HG03378 (cell line): ENCODE measurements around the gene SNX30.

ENCODE experiments used
- ATAC-seq: cut with Tn5 transposase; IDR thresholded peaks from one replicate; pipeline ENCODE4 v1.9.1; 2021; ENCODE audit warnings: mild to moderate bottlenecking, moderate library complexity; ENCODE audit not compliant: unreplicated experiment

SNX30 gene

DNA sequence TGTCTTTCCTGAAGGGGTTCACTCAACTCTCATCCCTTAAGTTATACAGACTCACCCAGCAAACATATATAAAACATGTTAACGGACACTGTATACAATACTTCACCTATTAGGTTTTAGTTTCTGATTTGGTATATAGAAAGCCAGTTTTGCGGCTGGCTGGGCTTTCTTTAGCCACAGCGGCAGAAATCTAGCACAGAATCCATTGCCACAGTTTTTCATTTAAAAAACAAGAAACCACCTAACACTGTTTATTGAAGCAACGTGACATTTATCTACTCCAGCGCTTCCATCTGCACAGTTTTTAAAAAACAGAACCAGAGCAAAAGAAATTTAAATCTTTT, 67.3 kb downstream of the SNX30 start:
- peak; percentile 85 for ATAC-seq

DNA sequence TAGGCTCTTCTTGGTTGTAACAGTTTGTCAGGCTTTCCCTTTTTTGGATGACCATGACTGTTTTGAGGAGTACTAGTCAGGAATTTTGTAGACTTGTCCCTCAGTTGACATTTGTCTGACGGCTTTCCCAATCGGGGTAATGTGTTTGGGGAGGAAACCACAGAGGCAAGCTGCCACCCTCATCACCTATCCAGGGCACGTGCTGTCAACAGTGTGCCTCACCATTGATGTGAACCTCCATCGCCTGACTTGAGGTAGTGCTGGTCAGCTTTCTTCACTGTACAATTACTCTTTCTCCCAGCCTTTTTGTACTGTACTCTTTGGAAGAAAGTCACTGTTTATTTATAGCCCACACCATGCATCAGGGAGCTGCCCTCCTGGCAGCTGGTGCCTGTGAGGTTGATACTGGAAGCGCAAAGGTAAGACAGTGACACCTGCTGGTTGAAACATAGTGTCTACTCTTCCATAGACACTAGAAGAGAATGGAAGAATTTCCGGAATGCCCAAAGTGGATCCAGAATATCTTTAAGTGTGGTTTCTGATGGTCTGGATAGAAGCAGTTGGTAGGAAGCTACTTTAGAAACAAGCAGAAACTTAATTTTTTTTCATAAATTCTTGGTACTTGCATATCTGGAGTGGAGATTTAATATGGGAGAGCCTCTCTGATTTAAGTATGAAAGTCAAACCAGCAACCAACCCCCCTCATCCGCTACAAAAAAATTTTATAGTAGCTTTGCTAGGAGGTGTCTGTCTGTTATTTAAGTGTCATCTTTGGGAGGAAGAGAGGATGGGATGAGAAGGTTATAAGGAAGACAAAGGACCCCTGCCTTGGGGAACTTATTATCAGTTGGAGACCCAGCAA, 69.3 kb downstream of the SNX30 start:
- ATAC-seq, result peak; percentile 62

DNA sequence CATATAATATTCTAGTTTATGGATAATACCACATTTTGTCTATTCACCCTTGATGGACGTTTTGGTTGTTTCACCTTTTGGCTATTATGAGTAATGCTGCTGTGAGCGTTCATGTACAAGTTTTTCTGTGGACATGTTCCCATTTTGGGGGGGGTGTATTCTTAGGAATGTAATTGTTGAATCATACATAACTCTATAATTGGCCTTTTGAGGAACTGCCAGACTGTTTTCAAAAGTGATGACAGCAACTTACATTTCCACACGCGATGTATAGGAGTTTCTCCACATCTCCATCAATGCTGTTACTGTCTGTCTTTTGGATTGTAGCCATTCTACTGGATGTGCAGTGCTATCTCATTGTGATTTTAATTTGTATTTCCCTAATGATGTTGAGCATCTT, 70.3 kb downstream of the SNX30 start:
- ATAC-seq, result no peak

DNA sequence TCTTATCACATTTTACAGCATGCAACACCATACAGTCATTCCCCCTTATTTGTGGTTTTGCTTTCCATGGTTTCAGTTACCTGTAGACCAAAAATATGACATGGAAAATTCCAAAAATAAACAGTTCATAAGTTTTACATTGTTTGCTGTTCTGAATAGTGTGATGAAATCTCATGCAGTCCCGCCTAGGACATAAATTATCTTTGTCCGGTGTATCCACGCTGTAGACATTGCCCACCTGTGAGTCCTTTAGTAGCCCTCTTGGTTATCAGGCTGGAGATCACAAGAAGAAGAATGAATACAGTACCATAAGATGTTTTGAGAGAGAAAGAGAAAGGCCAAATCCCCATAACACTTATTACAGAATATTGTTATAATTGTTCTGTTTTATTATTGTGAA, 72.1 kb downstream of the SNX30 start:
- ATAC-seq, result no peak

DNA sequence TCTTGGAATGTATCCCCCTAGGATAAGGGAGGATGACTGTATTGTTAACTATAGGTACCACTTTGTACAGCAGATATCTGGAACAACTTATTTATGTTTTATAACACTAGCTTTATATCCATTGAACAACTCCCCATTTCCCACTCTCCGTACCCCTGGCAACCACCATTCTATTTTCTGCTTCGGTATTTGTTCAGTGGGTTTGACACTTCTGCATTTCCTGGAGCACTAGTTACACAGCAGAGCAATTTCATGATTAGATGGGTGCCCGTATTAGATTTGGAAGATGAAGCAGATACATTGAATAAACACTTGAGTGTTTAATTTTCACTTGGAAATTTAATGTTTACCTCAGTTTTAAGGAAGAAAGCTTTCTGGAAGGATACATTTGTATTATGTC, 72.7 kb downstream of the SNX30 start:
- no peak for ATAC-seq

DNA sequence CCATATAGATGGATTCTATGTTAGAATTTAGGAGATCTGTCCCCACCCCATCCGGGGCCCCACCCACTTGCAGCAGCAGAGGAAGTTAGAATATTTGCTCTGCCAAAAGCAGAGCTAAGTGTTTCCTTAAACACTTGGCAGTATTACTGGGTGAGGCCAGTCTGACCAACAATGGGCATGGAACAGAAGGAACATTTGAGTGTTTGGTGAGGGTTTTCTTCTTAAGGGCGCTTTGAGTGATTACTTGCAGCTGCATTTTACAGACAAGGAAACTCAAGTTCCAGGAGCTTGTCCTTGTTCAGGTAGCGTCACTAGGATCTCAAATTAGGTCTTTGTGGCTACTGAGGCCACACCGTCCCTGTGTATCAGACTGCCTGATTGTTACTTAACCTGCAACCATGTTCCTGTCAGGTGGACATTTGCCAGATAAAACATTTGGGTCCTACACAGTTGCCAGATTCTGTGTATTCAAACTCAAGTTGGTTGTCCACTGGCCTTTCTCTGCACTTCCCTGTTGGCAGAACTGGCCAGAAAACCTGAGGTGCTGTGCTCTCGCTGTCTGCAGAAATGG, 80.8 kb downstream of the SNX30 start:
- ATAC-seq, result no peak

DNA sequence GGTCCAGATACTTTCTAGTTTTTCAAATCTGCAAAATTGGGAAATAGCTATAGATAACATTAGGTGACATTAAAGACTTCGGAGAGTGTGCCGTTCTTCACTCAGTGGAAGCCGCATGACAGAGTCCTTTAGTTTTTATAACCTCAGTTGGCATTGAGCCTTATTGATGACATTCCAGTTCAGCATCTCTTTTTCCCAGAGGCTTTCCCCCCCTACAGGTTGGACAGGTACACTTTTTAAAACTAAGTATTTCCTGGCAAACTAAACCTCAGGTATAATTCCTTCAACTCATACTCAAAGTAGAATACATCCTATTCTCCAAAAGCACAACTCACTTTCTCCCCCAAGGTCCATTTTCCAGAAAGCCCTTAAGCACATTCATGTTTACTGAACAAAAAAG, 81.4 kb downstream of the SNX30 start:
- no peak for ATAC-seq

DNA sequence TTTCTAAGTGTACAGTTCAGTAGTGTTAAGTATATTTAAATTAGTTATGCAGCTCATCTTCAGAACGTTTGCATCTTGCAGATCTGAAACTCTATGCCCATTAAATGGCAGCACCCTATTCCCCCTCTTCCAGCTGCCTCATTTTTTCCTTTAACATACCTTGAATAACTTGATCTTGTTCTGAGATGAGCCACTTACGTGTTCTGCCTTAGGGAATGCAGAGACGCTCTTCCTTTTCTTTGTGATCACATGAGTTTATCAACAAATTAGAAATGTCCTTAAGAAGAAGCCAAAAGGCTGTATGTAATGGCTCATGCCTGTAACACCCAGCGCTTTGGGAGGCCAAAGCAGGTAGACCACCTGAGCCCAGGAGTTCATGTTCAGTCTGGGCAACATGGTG, 82.5 kb downstream of the SNX30 start:
- no peak for ATAC-seq

DNA sequence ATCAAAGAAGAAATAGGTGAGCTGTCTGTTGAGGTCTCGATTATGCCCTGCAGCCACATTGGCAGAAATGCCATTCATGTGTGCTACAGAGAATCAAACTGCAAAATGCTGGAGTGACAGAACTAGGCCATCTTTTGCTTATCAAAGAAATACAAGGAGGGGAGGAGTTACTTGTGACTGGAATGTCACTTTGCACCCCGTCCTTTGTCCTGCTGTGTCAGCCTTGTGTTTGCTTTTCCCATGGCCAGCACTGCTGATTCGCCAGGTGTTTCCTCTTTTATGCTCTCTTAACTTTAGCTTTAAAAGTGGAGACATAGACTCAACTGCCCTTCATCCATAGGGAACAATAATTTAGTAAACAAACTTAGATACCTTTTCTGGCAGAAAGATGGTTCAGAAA, 85.8 kb downstream of the SNX30 start:
- no peak for ATAC-seq

DNA sequence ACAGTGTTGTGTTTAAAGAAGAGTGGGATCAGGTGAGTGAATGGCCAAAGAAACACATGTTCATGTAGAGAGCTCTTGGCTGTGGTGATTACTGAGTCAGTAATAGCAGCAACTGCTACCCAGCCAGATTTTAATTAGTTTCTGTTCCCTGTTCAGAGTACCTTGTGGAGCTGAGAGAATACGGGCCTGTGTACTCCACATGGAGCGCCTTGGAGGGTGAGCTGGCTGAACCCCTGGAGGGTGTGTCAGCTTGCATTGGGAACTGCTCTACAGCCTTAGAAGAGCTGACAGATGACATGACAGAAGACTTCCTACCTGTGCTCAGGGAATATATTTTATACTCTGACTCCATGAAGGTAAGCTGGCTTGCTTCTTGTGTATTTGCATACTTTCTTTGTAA, 87.8 kb downstream of the SNX30 start:
- no peak for ATAC-seq

DNA sequence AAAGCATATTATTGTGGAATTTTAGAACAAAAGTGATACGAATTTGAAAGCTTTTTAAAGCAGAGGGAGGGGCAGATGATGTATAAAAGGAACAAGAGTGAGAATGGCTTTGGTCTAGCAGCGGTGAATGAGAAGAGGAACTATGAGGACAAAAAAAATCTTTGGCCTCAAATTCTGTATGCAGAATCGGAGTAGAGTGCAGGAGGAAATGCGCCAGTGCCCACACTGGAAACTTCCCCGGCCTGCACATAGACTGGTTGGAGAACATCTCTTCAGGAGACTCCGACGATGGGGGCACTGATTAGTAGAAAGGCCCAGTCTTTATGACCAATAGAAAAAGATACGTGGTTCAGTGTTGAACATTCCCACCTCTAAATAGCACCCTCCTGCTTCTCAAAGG, 88.8 kb downstream of the SNX30 start:
- ATAC-seq, result no peak

DNA sequence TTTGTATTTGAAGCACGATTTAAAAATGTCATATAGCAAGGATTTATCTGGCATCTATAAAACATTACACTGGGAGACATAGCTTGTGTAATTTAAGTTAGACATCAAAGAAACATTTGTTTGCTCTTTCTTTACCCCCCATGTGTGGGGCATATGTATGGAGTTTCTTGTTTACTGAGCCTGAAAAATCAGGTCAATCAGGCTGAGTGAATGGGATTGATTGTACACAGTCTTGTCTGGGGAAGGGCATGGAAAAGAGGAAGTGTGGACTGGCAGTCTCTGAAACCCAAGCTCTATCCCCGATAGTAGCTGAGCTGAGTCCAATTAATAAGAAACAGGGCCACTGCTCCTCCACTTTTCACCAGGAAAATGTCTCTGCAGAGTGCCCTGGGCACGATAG, 90.7 kb downstream of the SNX30 start:
- ATAC-seq, result no peak

DNA sequence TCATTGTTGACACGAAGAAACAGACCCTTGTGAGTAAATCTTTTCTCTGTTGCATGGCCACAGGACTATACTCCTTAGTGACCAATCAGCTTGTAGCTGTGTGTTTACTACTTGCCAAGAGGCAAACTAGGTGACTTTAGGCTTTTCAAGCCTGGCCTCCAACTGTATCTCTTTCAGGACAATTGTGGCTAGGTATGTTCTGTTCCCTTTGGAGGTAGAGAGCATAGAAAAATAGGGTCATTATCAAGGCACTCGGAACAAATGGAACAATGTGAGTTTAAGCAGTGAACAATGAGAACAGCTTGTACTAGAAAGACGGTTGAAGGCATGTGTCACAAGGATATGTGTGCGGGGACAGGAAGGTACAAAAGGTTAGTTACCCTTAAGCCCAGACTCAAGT, 92.0 kb downstream of the SNX30 start:
- no peak for ATAC-seq

DNA sequence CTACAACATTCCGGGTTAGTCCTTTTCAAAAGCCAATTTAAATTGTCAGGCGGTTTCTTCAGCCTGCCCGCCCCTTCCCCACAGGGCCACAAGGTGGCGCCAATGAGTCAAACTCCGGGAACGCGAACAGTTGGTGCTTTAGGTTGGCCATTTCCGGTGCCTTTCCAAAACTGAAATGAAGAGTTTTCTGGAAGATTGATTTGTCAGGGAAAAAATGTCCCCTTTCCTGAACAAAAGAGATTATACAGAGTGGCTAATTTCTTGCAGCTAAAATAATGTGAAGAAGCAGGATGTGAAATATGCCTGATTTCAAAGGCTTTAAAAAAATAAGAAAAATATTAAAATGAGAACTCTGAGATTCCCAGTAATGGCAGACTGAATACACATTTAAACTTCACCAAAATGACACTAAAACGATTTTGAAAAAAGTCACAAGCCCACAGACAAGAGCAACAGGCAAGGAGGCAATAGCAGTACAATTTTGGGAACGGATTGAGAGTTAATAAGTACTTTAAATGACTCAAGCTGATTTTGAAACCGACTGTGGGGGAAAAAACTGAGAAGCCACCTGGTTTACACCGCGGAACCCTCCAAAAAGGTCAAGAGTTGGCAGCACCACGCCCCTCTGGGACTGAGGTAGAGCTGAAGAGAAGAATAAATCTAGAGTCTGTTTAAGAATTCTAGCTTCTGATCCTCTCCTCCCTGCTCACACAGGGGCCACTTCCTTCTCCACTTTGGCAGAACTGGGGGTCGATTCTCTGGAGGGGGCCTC, 94.4 kb downstream of the SNX30 start:
- peak; percentile 71 for ATAC-seq

DNA sequence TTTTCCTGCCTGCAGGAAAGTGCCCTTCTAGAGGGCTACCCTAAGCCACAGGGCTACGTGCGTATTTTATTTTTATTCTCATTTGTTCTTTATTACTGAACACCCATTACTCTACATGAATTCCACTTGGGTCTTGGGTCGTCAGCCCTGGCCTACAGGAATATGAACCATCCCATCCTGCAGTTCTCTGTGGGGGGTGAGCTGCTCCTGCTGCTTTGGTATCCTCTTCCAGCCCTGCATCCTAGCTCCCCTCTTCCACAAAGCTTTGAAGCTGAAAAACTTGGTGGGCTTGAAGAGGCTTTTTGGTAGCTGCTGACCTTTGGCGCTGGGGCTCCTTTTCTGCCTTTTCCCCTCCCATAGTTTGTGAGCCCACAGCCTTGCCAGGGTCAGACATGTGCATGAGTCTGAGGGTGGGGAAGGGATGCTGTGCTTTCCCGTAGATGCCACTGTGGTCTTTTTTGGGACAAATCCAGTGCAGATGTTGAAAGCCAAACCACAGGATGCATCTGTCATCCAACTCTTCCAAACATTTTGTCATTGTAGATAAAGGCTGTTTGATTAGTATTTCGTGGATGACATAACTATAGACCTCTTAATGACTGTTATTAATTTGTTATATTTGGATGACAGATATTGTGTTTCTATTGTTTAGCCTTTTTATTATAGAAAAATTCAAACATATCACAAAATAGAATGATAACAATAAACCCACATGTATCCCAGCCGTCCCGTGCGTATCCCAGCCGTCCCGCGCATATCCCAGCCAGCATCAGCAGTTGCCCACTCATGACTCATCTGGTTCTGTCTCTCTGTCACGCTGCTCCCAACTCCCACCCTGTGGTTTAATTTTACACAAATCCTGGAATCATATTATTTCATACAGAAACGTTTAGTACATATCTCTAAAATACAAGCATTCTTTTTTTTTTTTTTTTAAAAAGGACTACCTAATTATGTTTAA, 96.2 kb downstream of the SNX30 start:
- no peak for ATAC-seq

DNA sequence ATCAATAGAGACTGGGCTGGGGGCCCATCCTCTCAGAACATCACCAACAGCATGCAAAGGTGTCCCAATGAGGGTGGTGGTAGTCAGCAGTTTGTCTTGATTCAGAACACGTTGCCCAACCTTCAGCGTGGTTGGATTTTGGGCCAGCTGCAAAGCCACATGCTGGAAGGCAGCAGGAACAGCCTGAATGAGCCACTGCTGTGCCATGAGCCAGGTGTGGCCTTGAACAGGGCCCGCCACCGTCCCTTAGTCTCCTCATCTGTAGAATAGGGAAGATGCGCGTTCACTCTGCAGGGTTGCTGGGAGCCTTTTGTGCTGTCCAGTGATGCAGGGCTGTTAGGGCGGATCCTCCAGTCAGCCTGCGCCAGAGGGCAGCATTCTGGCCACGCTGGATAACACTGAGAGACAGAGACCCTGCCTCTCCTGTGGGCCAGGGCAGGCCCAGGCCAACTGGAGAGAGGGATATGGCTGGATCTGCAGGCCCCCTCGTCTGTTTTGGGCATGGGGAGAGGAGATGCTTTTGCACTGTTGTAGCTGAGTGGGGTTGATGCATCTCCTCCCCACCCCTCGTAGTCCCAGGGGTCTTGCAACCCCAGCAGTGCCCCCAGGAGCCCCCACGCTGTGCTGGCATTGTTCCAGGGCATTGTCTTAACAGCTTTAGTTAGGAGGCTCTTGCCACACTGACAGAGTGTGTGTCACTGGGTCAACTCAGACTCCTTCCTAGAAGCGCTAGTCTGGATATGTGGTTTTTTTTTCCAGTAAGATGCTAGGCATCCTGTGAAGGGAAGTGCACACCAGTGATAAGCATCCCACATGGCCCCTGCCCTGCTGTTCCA, 98.0 kb downstream of the SNX30 start:
- no peak for ATAC-seq

DNA sequence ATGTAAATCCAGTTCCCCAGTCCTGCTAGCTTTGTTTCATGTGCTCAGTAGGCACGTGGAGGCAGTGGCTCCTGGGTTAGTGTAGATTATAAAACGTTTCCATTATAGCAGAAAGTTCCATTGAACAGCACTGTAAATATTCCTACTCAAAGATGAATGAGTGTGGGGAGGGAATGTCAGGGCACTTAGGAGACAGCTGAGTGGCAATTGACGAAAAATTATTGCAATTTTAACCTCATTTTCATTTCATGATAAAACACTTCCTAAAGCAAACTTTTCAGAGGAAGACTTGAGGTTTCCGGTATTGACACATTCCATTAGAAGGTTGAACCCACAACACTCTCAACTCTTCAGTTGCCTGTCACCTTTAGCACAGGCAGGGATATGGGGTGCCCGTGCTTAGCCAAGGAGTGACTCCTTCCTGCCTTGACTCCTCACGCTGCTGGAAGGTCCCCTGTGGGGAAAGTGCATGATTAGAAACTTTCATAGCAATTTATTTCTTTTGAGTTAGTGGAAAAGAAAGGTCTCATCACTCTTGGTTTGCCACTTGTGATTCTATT, 98.9 kb downstream of the SNX30 start:
- no peak for ATAC-seq

DNA sequence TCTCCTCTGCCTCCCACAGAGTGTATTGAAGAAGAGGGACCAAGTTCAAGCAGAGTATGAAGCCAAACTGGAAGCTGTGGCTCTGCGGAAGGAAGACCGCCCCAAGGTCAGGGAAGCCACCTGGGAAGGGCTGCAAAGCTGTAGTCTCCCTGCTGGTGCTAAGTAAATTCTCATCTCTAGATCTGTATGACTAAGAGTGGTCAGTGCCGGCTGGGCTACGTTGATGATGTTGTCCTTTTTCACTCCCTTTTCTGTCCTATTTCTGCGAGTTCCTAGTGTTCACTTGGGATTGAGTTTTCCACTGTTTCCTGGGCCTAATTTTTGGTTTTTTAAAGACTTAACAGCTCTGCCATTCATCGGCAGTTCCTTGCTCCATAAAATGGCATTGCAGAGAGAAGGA, 100.3 kb downstream of the SNX30 start:
- no peak for ATAC-seq

DNA sequence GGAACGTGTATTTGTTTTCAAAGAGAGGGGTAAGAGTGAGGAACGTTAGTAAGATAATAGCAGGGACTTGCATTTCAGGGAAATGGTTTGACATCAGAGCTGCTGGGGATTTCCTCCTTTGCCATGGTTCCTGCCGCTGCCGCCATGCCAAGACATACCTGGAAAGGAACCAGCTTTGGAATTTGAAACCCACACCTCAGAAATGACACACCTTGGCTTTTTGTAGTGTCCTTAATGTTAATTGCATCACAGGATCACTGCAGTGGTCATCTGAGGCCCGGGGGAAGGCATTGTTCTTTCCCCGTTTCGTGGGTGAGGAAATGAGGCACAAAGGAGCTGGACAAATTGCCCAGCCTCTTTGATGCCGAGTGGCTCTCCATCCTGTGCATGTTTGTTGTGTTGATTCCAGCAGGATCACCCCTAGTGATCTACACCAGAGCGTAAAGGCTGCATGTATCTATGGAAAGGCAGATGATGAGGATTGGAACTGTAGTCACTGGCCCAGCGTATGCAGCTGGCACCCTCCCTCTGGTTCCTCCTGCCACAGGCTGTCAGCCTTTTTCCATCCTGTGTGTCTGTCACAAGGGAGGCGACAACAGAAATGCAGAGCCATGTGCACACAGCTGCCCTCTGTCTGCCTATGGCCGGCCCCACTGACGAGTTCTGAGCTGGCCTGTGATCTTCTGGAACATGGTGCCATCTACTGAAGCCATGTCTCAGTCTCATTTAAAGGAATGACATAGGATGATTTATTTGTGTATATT, 102.4 kb downstream of the SNX30 start:
- ATAC-seq, result no peak
